Ureter (tissue), 1 donor: ENCODE data around the gene AVPI1. TPM values are rescaled to one million over a fixed set of nuclear protein-coding genes. Genes with fewer than 3 reads are reported as not detected.
"Not testable (repeated sequence)": the region's sequence is repeated elsewhere in the genome, so short reads cannot be mapped to it uniquely, and the experiment has no call there.

Experiments used
- DNase-seq: peaks from one replicate; pipeline ENCODE4 v3.0.0-alpha.2; 2020; ENCODE audit warnings: low spot score
- total RNA-seq: library from RNA; stranded (reverse); gene quantifications from one replicate; pipeline ENCODE4 v1.2.4, GENCODE V29; 2023
- donor health status: DM: yes; HTN: yes; CAD: no.

The AVPI1 gene
- total RNA-seq, 1 donor from 2014 or later: 11.7 TPM

GRCh38 chr10:97711640-97712572, 24.9 kb upstream of the AVPI1 start:
- DNase-seq: no peak

- peak; percentile 85 for DNase-seq
Measured at GRCh38 chr10:97708976-97709946, 22.2 kb upstream of the AVPI1 start.

GRCh38 chr10:97708167-97708566, 21.1 kb upstream of the AVPI1 start:
- no peak for DNase-seq

- no peak for DNase-seq
Measured at GRCh38 chr10:97707134-97707861, 20.3 kb upstream of the AVPI1 start.

GRCh38 chr10:97705006-97705670, 18.1 kb upstream of the AVPI1 start:
- DNase-seq: no peak

- no peak for DNase-seq
Measured at GRCh38 chr10:97704341-97704740, 17.3 kb upstream of the AVPI1 start.

GRCh38 chr10:97703398-97704067, 16.5 kb upstream of the AVPI1 start:
- no peak for DNase-seq

GRCh38 chr10:97701438-97702069, 14.5 kb upstream of the AVPI1 start:
- no peak for DNase-seq

GRCh38 chr10:97698072-97698655, 11.1 kb upstream of the AVPI1 start:
- not testable (repeated sequence) for DNase-seq

- DNase-seq: no peak
Measured at GRCh38 chr10:97690133-97690532, 3.1 kb upstream of the AVPI1 start.

- no peak for DNase-seq
Measured at GRCh38 chr10:97689559-97690020, 2.5 kb upstream of the AVPI1 start.

- DNase-seq: no peak
Measured at GRCh38 chr10:97687785-97688781, 1.0 kb upstream of the AVPI1 start.

GRCh38 chr10:97686301-97686961, 610 bp downstream of the AVPI1 start:
- no peak for DNase-seq

- no peak for DNase-seq
Measured at GRCh38 chr10:97685395-97685958, 1.6 kb downstream of the AVPI1 start.

- DNase-seq: no peak
Measured at GRCh38 chr10:97684866-97685394, 2.1 kb downstream of the AVPI1 start.

- not testable (repeated sequence) for DNase-seq
Measured at GRCh38 chr10:97684368-97684713, 2.7 kb downstream of the AVPI1 start.
